Trophoblast cell (in vitro differentiated cells and primary cell): ENCODE results near the gene CUBN.
A peak's percentile ranks its signal among the peaks of the same experiment; 100 is the strongest.

ENCODE experiments used
- DNase-seq, 2 donors: peaks; one replicate each; pipeline ENCODE4 v3.0.0-alpha.2; 2016
- H2AFZ ChIP-seq: 2 replicates; pipeline ENCODE4 v1.6.1; 2013; ENCODE audit warnings: low read length, moderate library complexity, mild to moderate bottlenecking; ENCODE audit not compliant: insufficient read depth, poor library complexity
- H2AK5ac ChIP-seq: 2 replicates; pipeline ENCODE4 v1.6.1; 2013; ENCODE audit warnings: mild to moderate bottlenecking, low read length
- H2BK120ac ChIP-seq: 2 replicates; pipeline ENCODE4 v1.6.1; 2013; ENCODE audit warnings: low read length, mild to moderate bottlenecking, moderate library complexity; ENCODE audit not compliant: insufficient read depth, poor library complexity
- H2BK12ac ChIP-seq: 2 replicates; pipeline ENCODE4 v1.6.1; 2013; ENCODE audit warnings: mild to moderate bottlenecking, low read length, moderate library complexity
- H2BK5ac ChIP-seq: 2 replicates; pipeline ENCODE4 v1.6.1; 2013; ENCODE audit warnings: low read length, low read depth, moderate library complexity, mild to moderate bottlenecking; ENCODE audit not compliant: poor library complexity
- H3K14ac ChIP-seq: 2 replicates; pipeline ENCODE4 v1.6.1; 2013; ENCODE audit warnings: mild to moderate bottlenecking, low read length
- H3K18ac ChIP-seq: 2 replicates; pipeline ENCODE4 v1.6.1; 2013; ENCODE audit warnings: mild to moderate bottlenecking, low read length
- H3K23ac ChIP-seq: 2 replicates; pipeline ENCODE4 v1.6.1; 2013; ENCODE audit warnings: low read length
- H3K27ac ChIP-seq: 2 replicates; pipeline ENCODE4 v1.5.1; 2013; ENCODE audit warnings: low read depth, mild to moderate bottlenecking, inconsistent platforms, low read length, moderate library complexity
- H3K27me3 ChIP-seq: 2 replicates; pipeline ENCODE4 v1.6.1; 2013; ENCODE audit warnings: inconsistent platforms, mild to moderate bottlenecking, low read length, moderate library complexity; ENCODE audit not compliant: insufficient read depth
- H3K36me3 ChIP-seq, 2 experiments: 1 replicate in 1 of 2; 2 replicates in 1 of 2; pipeline ENCODE4 v1.6.1; 2013; ENCODE audit warnings: low read length in 2 of 2, mild to moderate bottlenecking in 2 of 2, moderate library complexity in 1 of 2; ENCODE audit not compliant: insufficient read depth in 2 of 2, control insufficient read depth in 1 of 2
- H3K4ac ChIP-seq: 2 replicates; pipeline ENCODE4 v1.6.1; 2013; ENCODE audit warnings: low read depth, mild to moderate bottlenecking, low read length, moderate library complexity
- H3K4me1 ChIP-seq, 2 experiments: 1 replicate in 1 of 2; 2 replicates in 1 of 2; pipeline ENCODE4 v1.6.1; 2013; ENCODE audit warnings: low read length in 2 of 2, mild to moderate bottlenecking in 2 of 2, moderate library complexity in 1 of 2; ENCODE audit not compliant: insufficient read depth in 2 of 2, control insufficient read depth in 1 of 2
- H3K4me2 ChIP-seq: 2 replicates; pipeline ENCODE4 v1.6.1; 2013; ENCODE audit warnings: inconsistent platforms, mild to moderate bottlenecking, low read length, moderate library complexity
- H3K4me3 ChIP-seq: 2 replicates; pipeline ENCODE4 v1.5.1; 2013; ENCODE audit warnings: mild to moderate bottlenecking, low read depth, low read length, inconsistent platforms
- H3K79me1 ChIP-seq: one replicate; pipeline ENCODE4 v1.6.1; 2013; ENCODE audit warnings: low read length
- H3K79me2 ChIP-seq: 2 replicates; pipeline ENCODE4 v1.6.1; 2013; ENCODE audit warnings: low read length, mild to moderate bottlenecking; ENCODE audit not compliant: control insufficient read depth, insufficient read depth, poor library complexity
- H3K9ac ChIP-seq: 2 replicates; pipeline ENCODE4 v1.6.1; 2013; ENCODE audit warnings: mild to moderate bottlenecking, low read length
- H3K9me3 ChIP-seq: 2 replicates; pipeline ENCODE4 v1.6.1; 2013; ENCODE audit warnings: low read depth, mild to moderate bottlenecking, control low read depth, inconsistent platforms, low read length; ENCODE audit not compliant: insufficient read depth
- H4K12ac ChIP-seq: 2 replicates; pipeline ENCODE4 v1.6.1; 2013; ENCODE audit warnings: low read depth, mild to moderate bottlenecking, low read length, moderate library complexity
- H4K8ac ChIP-seq: 2 replicates; pipeline ENCODE4 v1.6.1; 2013; ENCODE audit warnings: low read depth, mild to moderate bottlenecking, low read length, moderate library complexity
- H4K91ac ChIP-seq: one replicate; pipeline ENCODE4 v1.6.1; 2013; ENCODE audit warnings: low read depth, mild to moderate bottlenecking, low read length, moderate library complexity
- WGBS: extraction: QIAGEN DNeasy Blood & Tissue Kit; methylation state at CpG from one replicate; pipeline ENCODE4 v1.1.7; 2013; ENCODE audit warnings: missing lambda C conversion rate; ENCODE audit not compliant: insufficient read length, insufficient coverage; ENCODE audit errors: extremely low coverage; 5-methylcytosine and 5-hydroxymethylcytosine counted together

CUBN gene

DNA sequence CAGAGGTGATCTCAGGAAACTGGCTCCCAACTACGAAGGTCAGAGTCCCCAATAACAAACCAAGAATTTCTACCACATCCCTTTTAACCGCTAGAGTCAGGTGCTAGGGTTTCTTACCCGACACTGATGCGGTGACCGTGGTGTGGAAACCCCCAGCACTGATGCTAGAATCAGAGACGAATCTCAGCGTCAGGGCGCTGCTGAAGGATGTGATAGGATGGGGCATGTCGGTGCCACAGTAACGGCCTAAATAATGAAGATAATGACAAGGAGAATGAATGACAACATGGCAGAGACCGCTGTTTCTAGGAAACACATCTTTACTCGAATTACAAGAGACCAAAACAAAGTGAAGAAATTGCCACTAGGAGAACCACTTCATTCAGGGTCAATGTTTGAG is 181.2 kb downstream of the CUBN start:
- Histone ChIP-seq H3K14ac (no peak overlapping the region), H3K9ac (no peak overlapping the region), H3K36me3 (no peaks in the 10 kb centered on the region), H3K4me1 (no peaks in the 10 kb centered on the region), H3K79me1 (no peaks in the 10 kb centered on the region), H4K8ac (no peak overlapping the region), H3K18ac (no peak overlapping the region), H3K4me2 (no peak overlapping the region), H3K23ac (no peak overlapping the region), H4K91ac (no peak overlapping the region), H2AK5ac (no peak overlapping the region), H2AFZ (no peak overlapping the region), H2BK12ac (no peak overlapping the region), H3K27ac (no peak overlapping the region), H4K12ac (no peak overlapping the region), H3K4ac (no peak overlapping the region), H3K9me3 (no peaks in the 10 kb centered on the region), H3K27me3 (no peaks in the 10 kb centered on the region), H2BK120ac (no peak overlapping the region), H2BK5ac (no peak overlapping the region), H3K79me2 (no peaks in the 10 kb centered on the region), H3K4me3 (no peak overlapping the region)
- WGBS = no CpG with 5 or more reads among the region's 12 CpGs
- DNase-seq = no peak

DNA sequence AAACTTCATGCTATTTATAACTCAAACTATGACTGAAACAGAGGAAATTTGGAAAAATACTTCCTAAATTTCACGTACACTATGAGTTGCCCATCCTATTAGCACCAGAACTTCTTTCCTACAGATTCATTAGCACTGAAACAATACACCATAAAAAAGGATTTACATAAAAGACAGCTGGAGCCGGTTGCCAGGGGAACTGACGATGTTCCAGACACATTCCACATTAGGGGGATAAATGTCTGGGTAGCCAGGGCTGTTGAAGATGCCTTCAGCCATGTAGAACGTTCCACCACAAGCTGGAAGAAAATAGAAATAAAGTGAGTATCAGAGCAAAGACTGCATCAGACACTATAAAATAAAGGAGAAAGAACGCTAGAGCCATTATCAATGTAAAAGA is 182.5 kb downstream of the CUBN start:
- no peak overlapping the region for H3K4ac ChIP-seq
- H4K12ac ChIP-seq = no peak overlapping the region
- no peak overlapping the region for H3K9ac ChIP-seq
- H4K8ac ChIP-seq = no peak overlapping the region
- no peak overlapping the region for H3K4me2 ChIP-seq
- H3K23ac ChIP-seq = no peak overlapping the region
- no peak overlapping the region for H2BK5ac ChIP-seq
- no peaks in the 10 kb centered on the region for H3K27me3 ChIP-seq
- H3K9me3 ChIP-seq = no peaks in the 10 kb centered on the region
- no peak overlapping the region for H2AFZ ChIP-seq
- no peak overlapping the region for H2BK12ac ChIP-seq
- no peaks in the 10 kb centered on the region for H3K36me3 ChIP-seq
- no peaks in the 10 kb centered on the region for H3K79me1 ChIP-seq
- no peak overlapping the region for H2BK120ac ChIP-seq
- H3K18ac ChIP-seq = no peak overlapping the region
- no peak overlapping the region for H3K4me3 ChIP-seq
- H3K79me2 ChIP-seq = no peaks in the 10 kb centered on the region
- DNase-seq = no peak
- WGBS = no CpG with 5 or more reads among the region's 5 CpGs
- no peak overlapping the region for H3K27ac ChIP-seq
- no peaks in the 10 kb centered on the region for H3K4me1 ChIP-seq
- H4K91ac ChIP-seq = no peak overlapping the region
- H3K14ac ChIP-seq = no peak overlapping the region
- no peak overlapping the region for H2AK5ac ChIP-seq

DNA sequence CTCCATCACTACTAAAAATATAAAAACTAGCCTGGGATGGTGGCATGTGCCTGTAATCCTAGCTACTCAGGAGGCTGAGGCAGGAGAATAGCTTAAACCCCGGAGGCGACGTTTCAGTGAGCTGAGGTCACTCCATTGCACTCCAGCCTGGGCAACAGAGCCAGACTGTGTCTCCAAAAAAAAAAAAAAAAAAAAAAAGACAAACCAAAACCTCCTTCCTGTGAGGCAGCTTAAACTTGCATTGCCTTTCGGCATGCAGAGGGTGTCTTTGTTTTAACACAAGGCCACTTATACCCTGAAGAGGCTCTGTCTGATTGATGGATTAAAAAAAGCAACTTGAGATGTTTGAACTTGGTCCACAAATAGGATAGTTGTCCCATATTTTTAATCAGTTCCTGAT is 184.0 kb downstream of the CUBN start:
- Histone ChIP-seq H2BK120ac (no peak overlapping the region), H2BK12ac (no peak overlapping the region), H2BK5ac (no peak overlapping the region), H3K14ac (no peak overlapping the region), H3K9ac (no peak overlapping the region), H3K79me2 (no peaks in the 10 kb centered on the region), H2AFZ (no peak overlapping the region), H4K12ac (no peak overlapping the region), H3K27me3 (no peaks in the 10 kb centered on the region), H3K18ac (no peak overlapping the region), H4K8ac (no peak overlapping the region), H3K9me3 (no peaks in the 10 kb centered on the region), H3K4me1 (no peaks in the 10 kb centered on the region), H3K79me1 (no peaks in the 10 kb centered on the region), H3K4ac (no peak overlapping the region), H3K36me3 (no peaks in the 10 kb centered on the region), H3K23ac (no peak overlapping the region), H3K4me2 (no peak overlapping the region), H3K4me3 (no peak overlapping the region), H3K27ac (no peak overlapping the region), H2AK5ac (no peak overlapping the region), H4K91ac (no peak overlapping the region)
- WGBS = no CpG with 5 or more reads among the region's 4 CpGs
- DNase-seq = peak in 1 of 2 donors; percentile 27

DNA sequence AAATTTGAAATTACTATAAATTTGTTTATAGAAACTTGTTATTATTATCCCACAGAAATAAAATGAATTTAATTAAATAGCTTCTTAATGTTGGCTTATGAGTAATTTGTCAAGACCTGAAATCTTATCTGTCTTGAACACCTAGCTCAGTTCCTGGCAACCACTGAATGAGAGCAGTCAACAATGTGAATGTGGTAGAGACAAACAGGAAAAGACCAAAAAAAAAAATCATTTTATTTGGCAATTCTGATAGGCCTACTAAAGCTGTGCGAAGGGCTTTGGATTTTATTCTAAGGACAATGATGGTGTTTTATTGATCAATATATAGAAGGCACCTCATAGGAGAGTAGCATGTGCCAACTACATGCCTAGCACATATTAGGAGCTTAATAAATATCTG is 184.6 kb downstream of the CUBN start:
- H3K4ac ChIP-seq = no peak overlapping the region
- no peak overlapping the region for H2BK5ac ChIP-seq
- no peak overlapping the region for H2AFZ ChIP-seq
- no peaks in the 10 kb centered on the region for H3K27me3 ChIP-seq
- no peak overlapping the region for H3K27ac ChIP-seq
- no peak overlapping the region for H3K4me3 ChIP-seq
- H3K79me1 ChIP-seq = no peaks in the 10 kb centered on the region
- H3K14ac ChIP-seq = no peak overlapping the region
- H3K36me3 ChIP-seq = no peaks in the 10 kb centered on the region
- H2AK5ac ChIP-seq = no peak overlapping the region
- H4K12ac ChIP-seq = no peak overlapping the region
- H3K18ac ChIP-seq = no peak overlapping the region
- H3K4me2 ChIP-seq = no peak overlapping the region
- no peak overlapping the region for H2BK120ac ChIP-seq
- H4K91ac ChIP-seq = no peak overlapping the region
- H4K8ac ChIP-seq = no peak overlapping the region
- H3K9me3 ChIP-seq = no peaks in the 10 kb centered on the region
- no peak for DNase-seq
- no peaks in the 10 kb centered on the region for H3K4me1 ChIP-seq
- no peak overlapping the region for H3K23ac ChIP-seq
- H3K79me2 ChIP-seq = no peaks in the 10 kb centered on the region
- no peak overlapping the region for H2BK12ac ChIP-seq
- no peak overlapping the region for H3K9ac ChIP-seq
- no CpG with 5 or more reads among the region's 1 CpG for WGBS
